Peyer's patch (tissue), 4 donors: ENCODE results near the gene SIGLEC5.

Source experiments
- POLR2A ChIP-seq, 2 donors: fragments of 450-650 bp; IDR thresholded peaks; one replicate each; pipeline ENCODE4 v1.5.1; 2017; ENCODE audit warnings: antibody characterized with exemption in 2 of 2, mild to moderate bottlenecking in 2 of 2, moderate library complexity in 2 of 2
- TF ChIP-seq, protein P1 (sequence below), 6 experiments: fragments of 450-650 bp in 4 of 6; fragments of 200-600 bp in 2 of 6; sonication (generic) in 1 of 6; IDR thresholded peaks; one replicate each; pipeline ENCODE4 v1.5.1; 2017 to 2019; ENCODE audit warnings: antibody characterized with exemption in 6 of 6, mild to moderate bottlenecking in 3 of 6, moderate library complexity in 1 of 6

GRCh38 chr19:51647318-51647717, 17.1 kb upstream of the SIGLEC5 start:
- TF ChIP-seq, protein P1, sequence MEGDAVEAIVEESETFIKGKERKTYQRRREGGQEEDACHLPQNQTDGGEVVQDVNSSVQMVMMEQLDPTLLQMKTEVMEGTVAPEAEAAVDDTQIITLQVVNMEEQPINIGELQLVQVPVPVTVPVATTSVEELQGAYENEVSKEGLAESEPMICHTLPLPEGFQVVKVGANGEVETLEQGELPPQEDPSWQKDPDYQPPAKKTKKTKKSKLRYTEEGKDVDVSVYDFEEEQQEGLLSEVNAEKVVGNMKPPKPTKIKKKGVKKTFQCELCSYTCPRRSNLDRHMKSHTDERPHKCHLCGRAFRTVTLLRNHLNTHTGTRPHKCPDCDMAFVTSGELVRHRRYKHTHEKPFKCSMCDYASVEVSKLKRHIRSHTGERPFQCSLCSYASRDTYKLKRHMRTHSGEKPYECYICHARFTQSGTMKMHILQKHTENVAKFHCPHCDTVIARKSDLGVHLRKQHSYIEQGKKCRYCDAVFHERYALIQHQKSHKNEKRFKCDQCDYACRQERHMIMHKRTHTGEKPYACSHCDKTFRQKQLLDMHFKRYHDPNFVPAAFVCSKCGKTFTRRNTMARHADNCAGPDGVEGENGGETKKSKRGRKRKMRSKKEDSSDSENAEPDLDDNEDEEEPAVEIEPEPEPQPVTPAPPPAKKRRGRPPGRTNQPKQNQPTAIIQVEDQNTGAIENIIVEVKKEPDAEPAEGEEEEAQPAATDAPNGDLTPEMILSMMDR (IDR thresholded peaks at IDR 0.05): no peak
- no peak for TF ChIP-seq POLR2A (IDR thresholded peaks at IDR 0.05)
